Activated gamma-delta T cell (primary cell): ENCODE data around the gene ISYNA1.

ENCODE experiments used
- DNase-seq: peaks from one replicate; lab custom pipeline; 2025; lab: John Stamatoyannopoulos, UW

ISYNA1 gene

GRCh38 chr19:18443831-18444230 lies 5.9 kb upstream of the ISYNA1 start:
- DNase-seq, result no peak

- DNase-seq, result no peak
These were observed 5.5 kb upstream of the ISYNA1 start for GRCh38 chr19:18443406-18443805.

GRCh38 chr19:18442941-18443340 lies 5.0 kb upstream of the ISYNA1 start:
- no peak for DNase-seq

GRCh38 chr19:18441804-18442788 lies 4.2 kb upstream of the ISYNA1 start:
- DNase-seq, result no peak

GRCh38 chr19:18440936-18441803 lies 3.2 kb upstream of the ISYNA1 start:
- no peak for DNase-seq

- no peak for DNase-seq
These were observed 2.5 kb upstream of the ISYNA1 start for GRCh38 chr19:18440415-18440877.

GRCh38 chr19:18439910-18440237 lies 1.9 kb upstream of the ISYNA1 start:
- DNase-seq, result no peak

GRCh38 chr19:18439025-18439909 lies 1.3 kb upstream of the ISYNA1 start:
- DNase-seq, result no peak

- DNase-seq, result no peak
These were observed 545 bp upstream of the ISYNA1 start for GRCh38 chr19:18438331-18439024.

GRCh38 chr19:18436671-18437490 lies 1.1 kb downstream of the ISYNA1 start:
- DNase-seq, result peak; percentile 55

GRCh38 chr19:18435842-18436670 lies 1.9 kb downstream of the ISYNA1 start:
- no peak for DNase-seq

- DNase-seq, result no peak
These were observed 2.6 kb downstream of the ISYNA1 start for GRCh38 chr19:18435178-18435841.

GRCh38 chr19:18434411-18435175 lies 3.3 kb downstream of the ISYNA1 start:
- no peak for DNase-seq

GRCh38 chr19:18433735-18434398 lies 4.1 kb downstream of the ISYNA1 start:
- DNase-seq, result no peak

GRCh38 chr19:18433015-18433691 lies 4.8 kb downstream of the ISYNA1 start:
- DNase-seq, result no peak

GRCh38 chr19:18432275-18433014 lies 5.5 kb downstream of the ISYNA1 start:
- no peak for DNase-seq
